Measurements from ENCODE around the gene C21orf91.
A peak's percentile ranks its signal among the peaks of the same experiment; 100 is the strongest.
"Not testable (repeated sequence)": the region's sequence is repeated elsewhere in the genome, so short reads cannot be mapped to it uniquely, and the experiment has no call there.

Gene C21orf91

GRCh38 chr21:17775431-17776126 lies 43.6 kb downstream of the C21orf91 start:
- FAIRE-seq = no peak

DNA sequence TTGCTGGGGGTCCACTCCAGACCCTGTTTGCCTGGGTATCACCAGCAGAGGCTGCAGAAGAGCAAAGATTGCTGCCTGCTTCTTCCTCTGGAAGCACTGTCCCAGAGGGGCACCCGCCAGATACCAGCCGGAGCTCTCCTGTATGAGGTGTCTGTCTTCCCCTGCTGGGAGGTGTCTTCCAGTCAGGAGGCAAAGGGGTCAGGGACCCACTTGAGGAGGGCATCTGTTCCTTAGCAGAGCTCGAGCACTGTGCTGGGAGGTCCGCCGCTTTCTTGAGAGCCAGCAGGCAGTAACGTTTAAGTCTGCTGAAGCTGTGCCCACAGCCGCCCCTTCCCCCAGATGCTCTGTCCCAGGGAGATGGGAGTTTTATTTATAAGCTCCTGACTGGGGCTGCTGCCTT lies 44.1 kb downstream of the C21orf91 start:
- FAIRE-seq = not testable (repeated sequence)

DNA sequence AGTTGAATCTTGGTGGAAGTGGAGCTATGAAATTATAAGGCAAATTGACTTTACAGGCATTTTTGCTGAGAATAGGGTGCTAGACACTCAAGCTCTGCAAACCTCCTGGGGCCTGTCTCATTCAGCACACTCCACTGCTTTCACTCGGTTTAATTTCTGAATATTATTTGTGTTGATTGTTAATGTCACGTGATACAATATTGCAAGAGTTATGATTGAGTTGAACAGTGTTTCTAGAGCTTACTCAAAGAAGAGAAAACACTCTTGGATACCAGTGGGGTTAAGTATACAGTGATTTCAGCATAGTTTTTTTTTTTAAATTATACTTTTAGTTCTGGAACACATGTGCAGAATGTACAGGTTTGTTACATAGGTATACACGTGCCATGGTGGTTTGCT lies 49.7 kb downstream of the C21orf91 start:
- FAIRE-seq = no peak

DNA sequence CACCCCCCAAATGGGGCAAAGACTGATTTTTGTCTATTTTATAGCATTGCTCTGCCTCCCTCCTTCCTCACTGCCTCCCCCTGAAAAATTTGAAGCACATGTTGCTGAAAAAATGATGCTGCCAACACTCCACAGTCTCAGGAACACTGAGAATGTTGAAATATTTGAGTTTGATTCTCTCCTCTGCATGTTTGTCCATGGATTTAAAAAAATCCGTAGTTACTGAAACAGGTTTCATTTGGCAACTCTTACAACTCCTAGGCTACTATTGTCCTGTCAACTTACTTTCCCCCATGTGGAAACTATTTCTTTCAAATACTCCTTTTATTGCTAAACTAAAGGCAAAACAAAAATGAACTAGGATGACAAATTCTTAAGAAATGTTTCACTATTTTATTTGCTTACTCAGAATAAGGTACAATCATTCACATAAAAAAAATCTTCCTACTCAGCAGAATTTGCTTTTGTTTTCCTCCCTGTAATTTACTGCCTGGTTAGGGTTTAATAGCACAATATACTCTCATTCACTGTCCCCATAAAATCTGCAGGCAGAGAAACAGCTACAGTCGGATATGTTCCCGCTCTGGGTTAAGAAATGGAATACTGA lies 50.2 kb downstream of the C21orf91 start:
- FAIRE-seq = no peak

DNA sequence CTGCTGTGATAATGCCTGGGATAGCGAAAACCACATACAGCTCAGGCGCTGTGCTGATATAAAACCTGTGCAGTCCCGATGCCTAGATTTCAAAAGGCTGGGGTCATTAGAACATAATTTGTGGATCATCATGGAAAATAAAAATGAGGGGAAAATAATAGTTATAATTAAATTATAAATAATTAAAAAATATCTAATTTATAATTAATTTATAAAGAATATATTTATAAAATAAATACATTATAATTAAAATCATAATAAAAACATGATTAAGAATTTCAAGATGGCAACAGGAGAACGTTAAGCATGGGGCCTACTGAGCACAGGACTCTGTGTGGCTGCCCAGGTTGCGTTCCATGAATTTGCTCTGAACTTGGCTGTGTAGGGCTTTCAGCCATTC lies 53.9 kb downstream of the C21orf91 start:
- FAIRE-seq = peak; percentile 21

GRCh38 chr21:17763288-17764037 lies 55.7 kb downstream of the C21orf91 start:
- no peak for FAIRE-seq

DNA sequence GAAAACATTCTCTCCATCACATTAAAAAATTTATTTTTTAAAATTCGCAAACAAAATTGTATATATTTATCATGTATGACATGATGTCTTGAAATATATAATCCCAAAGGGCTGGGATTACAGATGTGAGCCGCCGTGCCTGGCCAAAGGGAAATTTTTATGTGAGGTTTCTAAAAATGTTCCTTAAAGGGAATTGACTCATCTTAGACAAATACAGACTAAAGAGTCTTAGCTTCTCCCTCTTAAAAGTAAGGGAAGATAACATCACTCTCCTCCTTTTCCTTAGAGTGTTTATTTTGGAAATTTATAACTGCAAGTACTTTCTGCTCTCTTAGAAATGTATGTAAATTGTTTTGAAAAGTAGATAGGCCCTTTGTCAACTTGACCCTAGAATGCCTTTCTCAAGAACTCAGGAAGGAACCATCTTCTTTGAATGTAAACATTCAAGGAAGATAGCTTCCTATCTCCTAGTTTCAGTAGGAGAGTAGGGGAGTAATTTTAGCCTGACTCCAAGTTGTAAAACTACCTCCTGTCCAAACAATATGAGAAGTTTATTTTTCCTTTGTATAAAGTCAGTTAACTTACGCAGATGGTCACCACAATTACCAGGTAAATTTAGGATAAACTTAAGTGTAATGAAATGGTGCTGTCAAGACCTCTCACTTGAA lies 59.5 kb downstream of the C21orf91 start:
- no peak for FAIRE-seq

GRCh38 chr21:17758683-17759082 lies 60.5 kb downstream of the C21orf91 start:
- no peak for FAIRE-seq

DNA sequence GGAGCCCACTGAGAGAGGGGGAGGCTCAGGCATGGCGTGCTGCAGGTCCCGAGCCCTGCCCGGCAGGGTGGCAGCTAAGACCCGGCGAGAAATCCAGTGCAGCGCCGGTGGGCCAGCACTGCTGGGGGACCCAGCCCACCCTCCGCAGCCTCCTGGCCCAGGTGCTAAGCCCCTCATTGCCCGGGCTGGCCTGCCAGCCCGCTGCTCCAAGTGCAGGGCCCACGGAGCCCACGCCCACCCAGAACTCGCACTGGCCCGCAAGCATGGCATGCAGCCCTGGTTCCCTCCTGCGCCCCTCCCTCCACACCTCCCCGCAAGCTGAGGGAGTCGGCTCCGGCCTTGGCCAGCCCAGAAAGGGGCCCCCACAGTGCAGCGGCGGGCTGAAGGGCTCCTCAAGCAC lies 61.5 kb downstream of the C21orf91 start:
- no peak for FAIRE-seq

- no peak for FAIRE-seq
Observed at GRCh38 chr21:17753736-17754135, 65.4 kb downstream of the C21orf91 start.

DNA sequence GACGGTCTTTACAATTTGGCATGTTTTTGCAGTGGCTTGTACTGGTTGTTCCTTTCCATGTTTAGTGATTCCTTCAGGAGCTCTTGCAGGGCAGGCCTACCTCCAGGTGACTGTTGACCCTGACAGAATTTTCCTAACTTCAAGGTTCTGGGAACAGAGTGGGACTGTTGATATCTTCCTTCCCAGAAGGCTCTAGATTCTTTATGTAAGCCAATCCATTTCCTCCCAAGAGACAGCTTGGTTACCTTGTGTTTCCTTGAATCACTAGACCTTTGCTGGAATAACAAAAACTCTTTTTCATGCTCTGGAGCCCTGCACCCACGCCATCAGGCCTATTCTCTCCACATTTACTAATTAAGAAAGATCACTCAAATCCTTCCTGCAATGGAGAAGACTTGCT lies 67.0 kb downstream of the C21orf91 start:
- FAIRE-seq = no peak

DNA sequence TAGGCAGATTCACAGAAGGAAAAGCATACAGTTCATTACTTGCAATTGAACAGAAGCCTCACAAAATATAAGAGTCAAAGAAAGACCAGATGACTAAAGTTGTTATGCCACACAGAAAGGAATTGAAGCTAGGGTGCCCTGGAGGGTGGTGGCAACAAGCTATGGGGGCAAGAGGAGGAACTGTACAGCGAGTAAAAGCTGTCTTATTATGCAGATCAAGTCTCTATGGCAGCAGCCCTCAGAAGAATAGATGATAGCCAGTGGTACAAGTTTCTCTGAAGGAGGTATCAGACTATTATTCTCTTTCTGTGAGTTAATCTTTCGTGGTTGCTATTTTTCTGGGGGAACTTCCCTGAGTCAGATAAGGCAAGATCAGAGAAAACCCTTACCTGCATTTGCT lies 72.2 kb downstream of the C21orf91 start:
- FAIRE-seq = no peak

DNA sequence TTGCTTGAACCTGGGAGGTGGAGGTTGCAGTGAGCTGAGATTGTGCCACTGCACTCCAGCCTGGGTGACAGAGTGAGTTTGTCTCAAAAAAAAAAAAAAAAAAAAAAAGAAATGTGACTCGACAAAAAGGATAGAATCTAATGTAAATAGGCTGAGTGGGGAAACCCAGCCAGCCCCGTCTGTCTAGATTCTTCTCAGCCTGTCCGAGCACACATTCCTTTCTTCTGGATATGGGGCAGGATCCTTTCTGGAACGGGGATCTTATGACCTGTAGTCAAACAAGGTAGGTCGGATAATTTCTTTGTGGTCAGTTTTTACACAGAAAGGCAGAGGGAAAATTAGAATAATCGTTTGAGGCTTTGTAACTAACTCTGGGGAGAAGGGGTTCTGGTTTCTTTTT lies 74.1 kb downstream of the C21orf91 start:
- FAIRE-seq = no peak

- no peak for FAIRE-seq
Observed at GRCh38 chr21:17742940-17743592, 76.1 kb downstream of the C21orf91 start.

DNA sequence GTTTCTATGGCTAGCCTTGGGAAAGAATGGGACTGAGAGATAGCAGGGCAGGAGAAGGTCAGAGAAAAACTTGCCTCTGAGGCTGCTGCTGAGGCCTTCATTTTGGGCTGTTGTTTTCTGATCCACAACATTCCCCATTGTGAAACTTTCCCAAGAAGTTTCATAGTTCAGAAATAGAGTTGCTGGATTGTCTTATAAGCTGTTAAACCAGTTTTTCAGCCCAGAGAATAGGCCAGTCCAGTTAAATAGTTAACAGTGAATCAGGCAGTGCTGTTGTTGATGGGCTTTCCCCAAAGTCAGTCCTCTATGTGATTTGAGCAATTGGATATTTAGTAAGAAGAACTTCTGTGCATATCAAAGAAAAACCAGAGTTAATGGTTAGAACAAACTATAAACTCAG lies 77.0 kb downstream of the C21orf91 start:
- FAIRE-seq = no peak

Measured in A204.1 (cell line).